NCI-H2029 (cell line): Measurements from ENCODE around the gene CBX4.

ENCODE experiments used
- DNase-seq: peaks from one replicate; lab custom pipeline; 2025; lab: John Stamatoyannopoulos, UW

CBX4 gene

GRCh38 chr17:79799174-79799537 is 40.1 kb downstream of the CBX4 start:
- no peak for DNase-seq

GRCh38 chr17:79798299-79799173 is 40.7 kb downstream of the CBX4 start:
- no peak for DNase-seq

DNA sequence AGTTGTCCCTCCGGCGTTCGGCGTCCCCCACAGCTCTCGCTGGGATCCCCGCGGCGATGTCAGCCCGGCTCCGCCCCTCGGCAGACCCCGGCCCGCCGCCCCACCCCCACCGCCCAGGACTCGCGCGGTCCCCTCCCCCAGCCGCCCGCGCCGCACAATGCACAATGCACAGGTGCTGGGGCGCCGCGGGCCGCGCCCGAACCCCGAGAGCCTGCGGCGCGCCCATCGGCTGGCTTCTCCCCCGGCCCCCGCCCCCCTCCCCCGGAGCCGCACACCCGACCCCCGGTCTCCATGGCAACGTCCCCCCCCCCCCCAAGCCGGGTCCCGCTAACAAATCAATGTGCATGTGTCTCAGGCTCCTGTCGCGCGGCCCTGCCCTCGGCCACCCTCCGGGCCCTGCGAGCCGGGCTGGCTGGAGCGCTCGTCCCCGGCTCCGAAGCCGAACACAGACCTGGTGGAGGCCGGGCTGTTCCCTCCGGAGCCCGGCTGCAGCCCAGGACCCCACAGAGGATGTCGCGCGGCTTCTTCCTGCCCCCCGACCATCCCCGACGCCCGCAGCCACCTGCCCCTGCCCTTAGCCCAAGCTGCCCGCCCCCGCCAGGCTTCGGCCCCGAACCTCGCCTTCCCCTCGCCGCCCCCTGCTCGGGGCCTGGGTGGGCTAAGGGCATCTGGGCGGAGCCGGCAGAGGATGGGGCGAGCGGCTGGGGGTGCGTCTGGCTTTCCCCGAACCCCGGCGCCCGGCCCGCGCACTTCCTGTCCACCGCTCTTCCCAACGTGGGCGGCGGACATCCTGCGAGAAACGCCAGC is 41.5 kb downstream of the CBX4 start:
- DNase-seq, result no peak

GRCh38 chr17:79796763-79797491 is 42.3 kb downstream of the CBX4 start, which contains the start of gene CBX8:
Gene CBX8, minus strand, starts transcription at chr17:79797077. Its CDS starts 79 bp downstream, at chr17:79796998.
- DNase-seq, result peak; percentile 98

GRCh38 chr17:79796444-79796762 is 42.8 kb downstream of the CBX4 start:
- DNase-seq, result no peak

GRCh38 chr17:79795795-79796443 is 43.3 kb downstream of the CBX4 start:
- DNase-seq, result no peak

DNA sequence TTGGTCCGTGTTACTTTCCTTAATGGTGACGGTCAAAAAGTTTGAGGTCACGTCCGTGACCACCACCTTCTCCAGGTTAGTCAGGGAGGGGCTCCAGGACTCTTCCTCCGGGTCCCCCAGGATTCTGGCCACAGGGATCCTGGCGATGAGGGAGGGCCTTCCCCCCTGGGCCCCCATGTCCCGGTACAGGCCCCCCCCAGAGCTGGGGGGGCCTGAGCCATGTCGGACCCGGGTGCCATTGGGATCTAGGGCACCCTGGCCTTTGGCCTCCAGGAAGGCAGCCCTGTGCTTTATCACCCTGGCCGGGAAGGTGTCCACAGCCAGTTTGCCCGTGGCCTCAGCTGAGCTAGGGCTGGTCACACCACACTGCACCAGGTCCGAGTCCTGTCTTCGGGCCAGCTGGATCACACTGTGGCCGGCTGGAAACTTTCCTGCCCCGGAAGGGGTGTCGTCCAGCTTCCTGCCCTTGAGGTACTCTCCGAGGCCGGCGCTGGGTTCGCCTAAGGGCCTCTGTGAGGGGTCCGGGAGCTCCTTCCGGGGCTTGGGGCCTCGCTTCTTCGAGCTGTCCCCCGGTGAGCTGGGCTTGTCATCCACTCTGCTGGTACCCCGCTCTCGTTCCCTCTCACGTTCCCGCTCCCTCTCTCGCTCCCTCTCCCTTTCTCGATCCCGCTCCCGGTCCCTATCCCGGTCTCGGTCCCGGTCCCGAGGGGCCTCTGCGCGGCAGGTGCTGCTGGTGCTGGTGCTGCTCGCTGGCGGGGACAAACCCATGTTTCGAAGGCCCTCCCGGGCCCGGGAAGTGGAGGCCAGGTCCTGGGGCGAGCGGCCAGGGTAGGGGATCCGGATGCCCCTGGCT is 44.4 kb downstream of the CBX4 start:
- DNase-seq, result no peak

DNA sequence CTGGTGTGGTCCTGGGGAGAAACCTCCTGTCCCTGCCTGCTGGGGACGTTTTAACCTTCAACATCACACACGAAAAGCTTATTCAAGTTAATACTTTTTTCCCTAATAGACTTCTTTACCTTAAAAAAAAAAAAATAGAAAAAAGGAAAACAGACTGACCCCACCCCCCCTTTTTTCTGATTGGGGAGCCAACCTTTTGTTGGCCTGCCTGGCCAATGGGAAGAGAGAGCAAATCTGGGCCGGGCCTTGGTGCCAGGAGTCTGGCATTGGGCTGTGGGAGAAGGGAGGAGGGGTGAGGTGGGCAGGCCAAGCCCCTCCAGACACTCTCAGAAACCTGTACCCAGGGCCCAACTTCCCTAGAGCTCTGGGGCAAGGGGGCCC is 45.3 kb downstream of the CBX4 start:
- DNase-seq, result no peak

GRCh38 chr17:79792984-79793923 is 46.0 kb downstream of the CBX4 start:
- no peak for DNase-seq

GRCh38 chr17:79792341-79792871 is 46.8 kb downstream of the CBX4 start:
- no peak for DNase-seq

GRCh38 chr17:79791735-79792161 is 47.5 kb downstream of the CBX4 start:
- no peak for DNase-seq

DNA sequence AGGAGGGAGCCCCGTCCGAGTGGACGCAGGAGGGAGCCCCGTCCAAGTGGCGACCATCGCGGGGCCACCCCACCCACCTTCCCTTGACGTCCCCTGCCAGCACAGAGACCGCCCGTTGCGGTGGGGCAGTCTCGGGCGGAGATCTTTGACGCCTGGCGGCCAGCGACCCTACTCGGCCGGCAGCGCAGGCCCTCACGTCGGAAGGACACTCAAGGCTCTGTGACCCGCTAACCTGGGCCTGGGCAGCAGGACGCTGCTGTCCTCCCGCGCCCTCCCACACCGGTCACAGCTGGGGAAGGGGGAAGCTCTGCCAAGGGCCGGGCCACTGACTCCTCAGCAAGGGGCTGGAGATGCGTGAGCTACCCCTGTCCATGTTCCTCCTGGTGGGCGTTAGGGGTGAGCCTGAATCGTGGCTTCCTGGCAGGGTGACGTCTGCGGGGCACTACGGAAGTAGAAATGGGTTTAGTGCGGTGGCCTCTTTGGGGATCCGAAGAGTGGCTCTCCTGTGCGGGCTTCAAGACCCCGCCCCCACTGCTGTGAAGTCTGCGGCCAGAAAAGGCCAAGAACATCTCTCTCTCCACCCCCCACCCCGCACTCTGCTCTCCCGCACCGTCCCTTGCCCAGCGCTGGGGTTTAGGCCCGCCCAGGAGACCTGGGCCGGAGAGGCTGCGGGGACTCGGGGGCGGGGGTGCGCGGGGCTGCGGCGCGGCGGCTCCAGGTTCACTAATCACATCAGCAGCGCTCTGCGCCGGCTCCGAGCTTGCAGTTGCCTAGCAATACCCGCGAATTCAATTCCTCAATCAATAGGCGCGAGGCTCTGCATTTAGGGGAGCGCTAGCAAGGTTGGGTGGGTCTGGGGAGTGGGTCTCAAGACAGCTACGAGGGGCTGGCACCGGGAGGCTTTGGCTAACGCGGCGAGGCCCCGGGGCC is 48.2 kb downstream of the CBX4 start:
- DNase-seq, result no peak

GRCh38 chr17:79789943-79790804 is 49.1 kb downstream of the CBX4 start:
- DNase-seq, result no peak

DNA sequence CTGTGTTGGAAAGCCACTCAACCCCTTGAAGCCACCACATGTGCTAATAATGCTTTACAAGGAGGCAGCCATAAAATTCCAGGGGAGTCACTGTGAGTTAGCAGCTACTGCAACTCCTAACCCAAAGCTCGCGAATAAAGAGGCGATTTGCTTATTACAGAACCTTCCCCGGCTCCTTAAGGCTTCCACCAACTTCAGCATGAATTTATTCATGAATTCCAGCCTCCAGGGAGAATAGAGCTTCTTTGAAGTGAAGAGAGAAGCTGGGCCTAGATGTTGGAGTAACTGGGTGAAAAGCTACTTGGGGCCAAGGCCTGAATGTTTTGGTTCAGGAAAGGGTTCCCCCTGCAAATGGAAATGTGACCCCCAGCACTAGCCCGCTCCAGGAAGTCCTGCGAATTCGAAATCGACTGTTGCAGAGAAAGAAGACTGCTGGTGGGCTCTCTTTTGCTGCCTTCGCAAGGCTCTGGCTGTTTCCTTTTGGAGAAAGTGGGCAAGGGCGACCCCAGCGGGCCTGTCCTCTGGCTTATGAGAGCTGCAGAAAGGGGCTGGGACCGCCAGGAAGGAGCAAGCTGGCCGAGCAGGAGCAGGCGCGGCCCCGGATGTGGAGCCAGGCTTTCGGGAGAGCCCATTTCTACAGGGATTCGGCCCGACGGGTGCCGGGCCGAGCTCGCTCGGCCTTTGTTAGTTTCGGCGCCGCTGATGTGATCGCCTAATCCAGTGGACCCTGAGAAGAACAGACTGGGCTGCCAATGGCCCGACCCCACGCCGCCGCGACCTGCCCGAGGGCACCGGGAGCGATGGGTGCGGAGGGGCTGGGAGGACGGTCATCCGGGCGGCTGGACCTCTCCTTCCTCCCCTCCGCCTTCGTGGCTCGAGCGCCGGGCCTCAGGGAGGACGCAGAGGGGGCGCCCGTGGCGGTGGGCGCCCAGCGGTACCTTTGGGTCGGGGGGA is 50.0 kb downstream of the CBX4 start:
- DNase-seq, result no peak

DNA sequence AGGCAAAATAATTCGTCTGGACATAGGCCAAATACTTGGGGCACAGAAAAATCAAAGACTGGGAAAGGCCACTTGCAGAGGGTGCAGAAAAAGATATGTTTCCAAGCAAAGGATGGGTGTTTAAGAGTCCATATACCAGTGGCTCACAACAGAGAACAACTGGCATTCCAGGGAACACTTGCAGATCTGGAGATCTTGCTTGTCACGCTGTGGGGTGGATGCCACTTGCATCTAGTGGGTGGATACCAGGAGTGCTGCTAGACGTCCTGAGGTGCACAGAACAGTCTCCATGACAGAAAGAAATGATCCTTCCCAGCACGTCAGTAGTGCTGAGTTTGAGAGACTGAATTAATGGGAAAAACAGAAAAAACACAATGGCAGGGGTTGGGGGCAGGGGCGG is 50.8 kb downstream of the CBX4 start:
- DNase-seq, result no peak

DNA sequence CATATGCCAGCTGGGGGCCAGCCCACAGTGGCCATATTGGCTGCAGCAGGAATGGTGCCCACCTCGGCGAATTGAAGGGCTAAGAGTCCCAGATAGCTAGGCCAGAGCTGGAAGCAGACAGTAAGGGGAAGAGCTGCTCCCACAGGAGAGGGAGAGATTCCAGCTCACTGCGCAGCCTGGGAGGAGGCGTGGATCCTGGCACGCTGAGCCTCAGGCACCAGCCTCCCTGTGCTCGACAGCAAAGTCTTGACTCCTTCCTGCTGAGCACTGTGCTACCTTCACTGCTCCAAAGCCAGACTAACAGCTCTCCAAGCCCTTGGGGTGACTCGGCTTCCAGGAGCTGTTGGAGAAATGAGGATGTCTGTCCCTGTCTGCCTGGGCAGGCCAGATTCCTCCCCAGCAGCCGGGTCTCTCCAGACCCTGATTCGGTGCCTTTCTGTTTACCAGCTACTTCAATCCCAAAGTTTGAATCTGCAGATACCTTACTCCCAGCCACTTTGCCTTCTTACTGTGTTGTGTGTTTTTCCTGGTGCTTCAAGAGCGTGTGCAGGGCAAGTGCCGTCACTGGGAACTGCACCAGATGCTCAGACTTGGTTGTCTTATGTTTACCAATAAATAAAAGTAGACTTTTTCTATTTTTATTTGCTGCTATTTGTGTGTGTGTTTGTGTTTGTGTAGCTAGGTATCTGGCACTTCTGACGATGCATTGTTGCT is 52.2 kb downstream of the CBX4 start:
- DNase-seq, result no peak
